HCT116 (cell line): ENCODE results near the gene PCDHGA4.

Experiments
- CTCF ChIP-seq, 3 experiments: fragments of 200-600 bp in 1 of 3; sonication (generic) in 1 of 3; IDR thresholded peaks in 2 of 3; conservative IDR thresholded peaks in 1 of 3; 2 replicates each; pipeline ENCODE4 v1.5.1; 2012 to 2017; ENCODE audit warnings: low read depth in 2 of 3, low read length in 2 of 3, antibody characterized with exemption in 1 of 3, borderline replicate concordance in 1 of 3, control low read depth in 1 of 3, mild to moderate bottlenecking in 1 of 3, mixed read lengths in 1 of 3, mixed run types in 1 of 3, moderate library complexity in 1 of 3; ENCODE audit not compliant: insufficient read depth in 1 of 3
- EZH2 ChIP-seq: fragments of 200-600 bp; sonication (generic); IDR thresholded peaks from 2 replicates; pipeline ENCODE4 v1.6.1; 2017; ENCODE audit warnings: antibody characterized with exemption, mixed run types
- JUND ChIP-seq: IDR thresholded peaks from 2 replicates; pipeline ENCODE4 v1.6.1; 2012
- POLR2A ChIP-seq: IDR thresholded peaks from 2 replicates; pipeline ENCODE4 v1.7.0; 2011; ENCODE audit warnings: borderline replicate concordance; ENCODE audit not compliant: insufficient read depth, insufficient read length; ENCODE audit errors: extremely low read depth
- POLR2AphosphoS5 ChIP-seq: IDR thresholded peaks from 2 replicates; pipeline ENCODE4 v1.6.1; 2011; ENCODE audit warnings: mild to moderate bottlenecking, low read depth, low read length, moderate library complexity
- REST ChIP-seq: IDR thresholded peaks from 2 replicates; pipeline ENCODE4 v1.6.1; 2012; ENCODE audit warnings: low read depth
- YY1 ChIP-seq: IDR thresholded peaks from 2 replicates; pipeline ENCODE4 v1.6.1; 2011; ENCODE audit warnings: low read length, low read depth, moderate library complexity, mild to moderate bottlenecking; ENCODE audit not compliant: insufficient replicate concordance; ENCODE audit errors: extremely low read depth
- ZNF274 ChIP-seq: fragments of 200-500 bp; sonication (Bioruptor generic); IDR thresholded peaks from 2 replicates; pipeline ENCODE4 v1.6.1; 2014; ENCODE audit warnings: mild to moderate bottlenecking, low read depth, low read length, inconsistent platforms

- TF ChIP-seq YY1 (no peak), CTCF (IDR thresholded peaks at IDR 0.05 in 2 of 3, conservative IDR thresholded peaks at IDR 0.05 in 1 of 3; ENCODE audit: borderline replicate concordance in 1 of 3, insufficient read depth in 1 of 3, low read depth in 2 of 3, low read length in 2 of 3) (no peak), POLR2AphosphoS5 (no peak), POLR2A (no peak), REST (no peak), EZH2 (no peak), JUND (no peak), ZNF274 (no peak)
These were observed 17.0 kb downstream of the PCDHGA4 start for GRCh38 chr5:141371572-141372475.
